Stimulated activated CD8-positive, alpha-beta memory T cell treated with anti-CD3 and anti-CD28 coated beads, Interleukin-15, amount 100 ng/mL, for 4 hours (primary cell): ENCODE data around the gene CSNK1A1.
"Not testable (repeated sequence)": the region's sequence is repeated elsewhere in the genome, so short reads cannot be mapped to it uniquely, and the experiment has no call there.

Experiments
- DNase-seq, 2 donors: peaks; one replicate each; pipeline ENCODE4 v3.0.0-alpha.2; 2020; ENCODE audit warnings: low read depth in 2 of 2

CSNK1A1 gene

GRCh38 chr5:149529463-149529862 is 21.8 kb downstream of the CSNK1A1 start:
- no peak for DNase-seq

GRCh38 chr5:149528281-149529060 is 22.8 kb downstream of the CSNK1A1 start:
- no peak for DNase-seq

GRCh38 chr5:149526845-149527590 is 24.2 kb downstream of the CSNK1A1 start:
- no peak for DNase-seq

GRCh38 chr5:149521739-149522685 is 29.2 kb downstream of the CSNK1A1 start:
- DNase-seq = no peak

- no peak for DNase-seq
Observed at GRCh38 chr5:149519601-149520000, 31.6 kb downstream of the CSNK1A1 start.

GRCh38 chr5:149518620-149519019 is 32.6 kb downstream of the CSNK1A1 start:
- DNase-seq = no peak

- no peak for DNase-seq
Observed at GRCh38 chr5:149517461-149518122, 33.6 kb downstream of the CSNK1A1 start.

- no peak for DNase-seq
Observed at GRCh38 chr5:149514512-149514911, 36.7 kb downstream of the CSNK1A1 start.

GRCh38 chr5:149513372-149513947 is 37.8 kb downstream of the CSNK1A1 start:
- DNase-seq = not testable (repeated sequence)

GRCh38 chr5:149510136-149510535 is 41.1 kb downstream of the CSNK1A1 start:
- no peak for DNase-seq

- no peak for DNase-seq
Observed at GRCh38 chr5:149504677-149505076, 46.6 kb downstream of the CSNK1A1 start.

- no peak for DNase-seq
Observed at GRCh38 chr5:149503006-149503405, 48.2 kb downstream of the CSNK1A1 start.

- no peak for DNase-seq
Observed at GRCh38 chr5:149500922-149501582, 50.2 kb downstream of the CSNK1A1 start.

GRCh38 chr5:149498724-149499336 is 52.4 kb downstream of the CSNK1A1 start:
- DNase-seq = no peak

GRCh38 chr5:149497357-149497756 is 53.9 kb downstream of the CSNK1A1 start:
- no peak for DNase-seq

- no peak for DNase-seq
Observed at GRCh38 chr5:149496917-149497316, 54.3 kb downstream of the CSNK1A1 start.

GRCh38 chr5:149496166-149496565 is 55.1 kb downstream of the CSNK1A1 start:
- DNase-seq = no peak

GRCh38 chr5:149495673-149496072 is 55.6 kb downstream of the CSNK1A1 start:
- DNase-seq = no peak

GRCh38 chr5:149493316-149493715 is 57.9 kb downstream of the CSNK1A1 start:
- no peak for DNase-seq

- no peak for DNase-seq
Observed at GRCh38 chr5:149492781-149493180, 58.5 kb downstream of the CSNK1A1 start.
